ENCODE measurements around the gene SETD1A.

SETD1A gene

GRCh38 chr16:30957456-30958174 lies at the start of gene SETD1A:
Gene SETD1A (plus strand): TSS chr16:30957754. CDS start chr16:30958732, 978 bp downstream.
- peak; percentile 96 for DNase-seq

- DNase-seq: no peak
These were observed 47.0 kb upstream of the SETD1A start for GRCh38 chr16:30910427-30911029.

GRCh38 chr16:30912794-30913412 lies 44.7 kb upstream of the SETD1A start:
- no peak for DNase-seq

- no peak for DNase-seq
These were observed 42.7 kb upstream of the SETD1A start for GRCh38 chr16:30914830-30915229.

GRCh38 chr16:30918614-30919013 lies 38.9 kb upstream of the SETD1A start:
- DNase-seq: no peak

GRCh38 chr16:30920891-30921290 lies 36.7 kb upstream of the SETD1A start:
- no peak for DNase-seq

- DNase-seq: no peak
These were observed 36.2 kb upstream of the SETD1A start for GRCh38 chr16:30921459-30921747.

- peak; percentile 90 for DNase-seq
These were observed 35.7 kb upstream of the SETD1A start for GRCh38 chr16:30921748-30922419.

GRCh38 chr16:30922420-30922959 lies 35.1 kb upstream of the SETD1A start:
- DNase-seq: peak; percentile 100

GRCh38 chr16:30922960-30923535 lies 34.5 kb upstream of the SETD1A start:
- DNase-seq: peak; percentile 99

- no peak for DNase-seq
These were observed 33.9 kb upstream of the SETD1A start, which contains the start of gene FBXL19 for GRCh38 chr16:30923554-30924075. Gene FBXL19 (plus strand): TSS chr16:30923572. CDS start chr16:30925755, 2,183 bp downstream.

- no peak for DNase-seq
These were observed 33.3 kb upstream of the SETD1A start for GRCh38 chr16:30924076-30924912.

GRCh38 chr16:30924913-30925631 lies 32.5 kb upstream of the SETD1A start:
- DNase-seq: no peak

- DNase-seq: no peak
These were observed 31.9 kb upstream of the SETD1A start for GRCh38 chr16:30925632-30925987.

- no peak for DNase-seq
These were observed 31.4 kb upstream of the SETD1A start for GRCh38 chr16:30925995-30926811.

GRCh38 chr16:30926937-30927788 lies 30.4 kb upstream of the SETD1A start:
- DNase-seq: no peak

GRCh38 chr16:30927789-30928378 lies 29.7 kb upstream of the SETD1A start:
- peak; percentile 72 for DNase-seq

- no peak for DNase-seq
These were observed 29.2 kb upstream of the SETD1A start for GRCh38 chr16:30928390-30928789.

GRCh38 chr16:30929167-30929566 lies 28.4 kb upstream of the SETD1A start:
- peak; percentile 39 for DNase-seq
